Brain microvascular endothelial cell (primary cell): ENCODE data around the gene GNA14.

Experiments used
- DNase-seq: peaks from one replicate; pipeline ENCODE4 v3.0.0-alpha.2; 2020
- H3K27ac ChIP-seq: fragments of 250-450 bp; sonication (Bioruptor Pico); 2 replicates; pipeline ENCODE4 v1.5.1; 2020; ENCODE audit warnings: mild to moderate bottlenecking, moderate library complexity
- H3K27me3 ChIP-seq: fragments of 250-450 bp; sonication (Bioruptor Pico); replicated peaks from 2 replicates; pipeline ENCODE4 v1.5.1; 2020; ENCODE audit warnings: mild to moderate bottlenecking
- H3K36me3 ChIP-seq: fragments of 250-450 bp; sonication (Bioruptor Pico); replicated peaks from 2 replicates; pipeline ENCODE4 v1.5.1; 2020; ENCODE audit warnings: mild to moderate bottlenecking
- H3K4me3 ChIP-seq: 2 replicates; pipeline ENCODE4 v1.5.1; 2011; ENCODE audit warnings: low read depth, mild to moderate bottlenecking, control low read depth, low read length, moderate library complexity
- CTCF ChIP-seq: IDR thresholded peaks from 2 replicates; pipeline ENCODE4 v1.5.1; 2011; ENCODE audit warnings: low read depth, mild to moderate bottlenecking, moderate library complexity, low read length, control low read depth, inconsistent platforms; ENCODE audit errors: missing control alignments
- in situ Hi-C: cut with HindIII; loops from 2 replicates; pipeline ENCODE4 v1.10.0; 2017; ENCODE audit warnings: low sequenced_read_pairs, low pct_ligation_motif_present

Gene GNA14

GRCh38 chr9:77486463-77486862 is 161.7 kb downstream of the GNA14 start:
- DNase-seq: no peak
- in situ Hi-C loops: no loop called here
- no peak overlapping the region for H3K4me3 ChIP-seq
- H3K36me3 ChIP-seq: no peaks in the 10 kb centered on the region
- TF ChIP-seq CTCF: no peak
- no peaks in the 10 kb centered on the region for H3K27me3 ChIP-seq
- no peak overlapping the region for H3K27ac ChIP-seq

- H3K36me3 ChIP-seq: no peaks in the 10 kb centered on the region
- in situ Hi-C loops: no loop called here
- TF ChIP-seq CTCF: no peak
- DNase-seq: peak; percentile 67
- H3K27ac ChIP-seq: peak overlapping the region; percentile 74
- no peaks in the 10 kb centered on the region for H3K27me3 ChIP-seq
- no peak overlapping the region for H3K4me3 ChIP-seq
Measured at GRCh38 chr9:77475641-77476473, 172.3 kb downstream of the GNA14 start.

- Histone ChIP-seq H3K27ac (no peak overlapping the region), H3K27me3 (no peaks in the 10 kb centered on the region), H3K36me3 (no peaks in the 10 kb centered on the region), H3K4me3 (no peak overlapping the region)
- TF ChIP-seq CTCF: no peak
- no peak for DNase-seq
- in situ Hi-C loops: no loop called here
Measured at GRCh38 chr9:77474936-77475335, 173.2 kb downstream of the GNA14 start.

- Histone ChIP-seq H3K36me3 (no peaks in the 10 kb centered on the region), H3K4me3 (no peak overlapping the region), H3K27me3 (no peaks in the 10 kb centered on the region), H3K27ac (no peak overlapping the region)
- in situ Hi-C loops: no loop called here
- DNase-seq: no peak
- TF ChIP-seq CTCF: no peak
Measured at GRCh38 chr9:77472646-77473045, 175.5 kb downstream of the GNA14 start.

- no peak for TF ChIP-seq CTCF
- in situ Hi-C loops: no loop called here
Measured at GRCh38 chr9:77471572-77471971, 176.6 kb downstream of the GNA14 start.

More at GRCh38 chr9:77471572-77471971, 176.6 kb downstream of the GNA14 start:
- no peaks in the 10 kb centered on the region for H3K36me3 ChIP-seq
- no peaks in the 10 kb centered on the region for H3K27me3 ChIP-seq
- no peak overlapping the region for H3K4me3 ChIP-seq
- no peak overlapping the region for H3K27ac ChIP-seq
- no peak for DNase-seq
